HG02798 (cell line): Measurements from ENCODE around the gene ADAM33.

ENCODE experiments used
- ATAC-seq: cut with Tn5 transposase; IDR thresholded peaks from one replicate; pipeline ENCODE4 v1.9.1; 2021; ENCODE audit warnings: mild to moderate bottlenecking; ENCODE audit not compliant: unreplicated experiment, poor library complexity

ADAM33 gene, protein sequence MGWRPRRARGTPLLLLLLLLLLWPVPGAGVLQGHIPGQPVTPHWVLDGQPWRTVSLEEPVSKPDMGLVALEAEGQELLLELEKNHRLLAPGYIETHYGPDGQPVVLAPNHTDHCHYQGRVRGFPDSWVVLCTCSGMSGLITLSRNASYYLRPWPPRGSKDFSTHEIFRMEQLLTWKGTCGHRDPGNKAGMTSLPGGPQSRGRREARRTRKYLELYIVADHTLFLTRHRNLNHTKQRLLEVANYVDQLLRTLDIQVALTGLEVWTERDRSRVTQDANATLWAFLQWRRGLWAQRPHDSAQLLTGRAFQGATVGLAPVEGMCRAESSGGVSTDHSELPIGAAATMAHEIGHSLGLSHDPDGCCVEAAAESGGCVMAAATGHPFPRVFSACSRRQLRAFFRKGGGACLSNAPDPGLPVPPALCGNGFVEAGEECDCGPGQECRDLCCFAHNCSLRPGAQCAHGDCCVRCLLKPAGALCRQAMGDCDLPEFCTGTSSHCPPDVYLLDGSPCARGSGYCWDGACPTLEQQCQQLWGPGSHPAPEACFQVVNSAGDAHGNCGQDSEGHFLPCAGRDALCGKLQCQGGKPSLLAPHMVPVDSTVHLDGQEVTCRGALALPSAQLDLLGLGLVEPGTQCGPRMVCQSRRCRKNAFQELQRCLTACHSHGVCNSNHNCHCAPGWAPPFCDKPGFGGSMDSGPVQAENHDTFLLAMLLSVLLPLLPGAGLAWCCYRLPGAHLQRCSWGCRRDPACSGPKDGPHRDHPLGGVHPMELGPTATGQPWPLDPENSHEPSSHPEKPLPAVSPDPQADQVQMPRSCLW

DNA sequence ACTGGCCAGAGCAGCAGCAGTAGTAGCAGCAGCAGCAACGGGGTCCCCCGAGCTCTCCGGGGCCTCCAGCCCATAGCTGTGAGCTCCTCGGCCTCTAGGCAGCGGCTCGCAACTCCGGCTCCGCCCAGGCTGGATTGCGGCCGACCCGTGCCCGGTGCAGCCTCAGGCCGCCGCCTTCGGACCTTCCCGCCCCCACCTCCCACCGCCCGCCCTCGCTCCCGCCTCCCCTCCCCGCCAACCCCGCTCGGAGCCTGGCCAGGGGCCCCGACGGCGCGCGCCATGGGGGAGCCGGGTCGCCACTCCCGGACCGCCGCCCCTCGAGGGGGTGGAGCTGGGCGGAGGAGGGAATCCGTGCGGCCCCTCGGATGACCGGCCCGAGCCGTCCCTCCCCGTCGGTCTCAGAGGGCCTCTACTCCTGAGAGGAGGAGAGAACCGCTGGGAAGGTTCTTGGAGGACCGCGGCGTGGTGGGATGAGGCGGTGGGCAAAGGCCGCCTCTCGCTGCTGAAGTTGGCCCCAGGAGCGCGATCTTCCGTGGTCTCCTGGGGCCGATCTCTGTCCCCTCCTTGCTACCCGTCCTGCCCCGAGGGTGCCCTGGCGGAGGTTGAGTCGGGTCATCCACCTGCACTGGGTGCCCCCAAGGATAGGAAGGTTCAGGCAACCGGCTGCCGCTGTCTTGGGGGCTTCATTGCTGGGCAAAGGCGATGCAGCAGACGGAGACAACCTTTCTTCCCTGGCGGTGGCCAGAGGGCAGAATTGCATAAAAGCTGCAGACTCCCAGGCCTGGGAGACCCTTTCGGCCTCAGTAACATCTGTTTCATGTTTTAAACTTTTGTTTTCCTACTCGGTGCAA is at the start of gene ADAM33:
Gene ADAM33, minus strand, starts transcription at position 80 of the 851 bp plus-strand sequence. Its CDS starts 6 bp downstream, at position 74.
- no peak for ATAC-seq

DNA sequence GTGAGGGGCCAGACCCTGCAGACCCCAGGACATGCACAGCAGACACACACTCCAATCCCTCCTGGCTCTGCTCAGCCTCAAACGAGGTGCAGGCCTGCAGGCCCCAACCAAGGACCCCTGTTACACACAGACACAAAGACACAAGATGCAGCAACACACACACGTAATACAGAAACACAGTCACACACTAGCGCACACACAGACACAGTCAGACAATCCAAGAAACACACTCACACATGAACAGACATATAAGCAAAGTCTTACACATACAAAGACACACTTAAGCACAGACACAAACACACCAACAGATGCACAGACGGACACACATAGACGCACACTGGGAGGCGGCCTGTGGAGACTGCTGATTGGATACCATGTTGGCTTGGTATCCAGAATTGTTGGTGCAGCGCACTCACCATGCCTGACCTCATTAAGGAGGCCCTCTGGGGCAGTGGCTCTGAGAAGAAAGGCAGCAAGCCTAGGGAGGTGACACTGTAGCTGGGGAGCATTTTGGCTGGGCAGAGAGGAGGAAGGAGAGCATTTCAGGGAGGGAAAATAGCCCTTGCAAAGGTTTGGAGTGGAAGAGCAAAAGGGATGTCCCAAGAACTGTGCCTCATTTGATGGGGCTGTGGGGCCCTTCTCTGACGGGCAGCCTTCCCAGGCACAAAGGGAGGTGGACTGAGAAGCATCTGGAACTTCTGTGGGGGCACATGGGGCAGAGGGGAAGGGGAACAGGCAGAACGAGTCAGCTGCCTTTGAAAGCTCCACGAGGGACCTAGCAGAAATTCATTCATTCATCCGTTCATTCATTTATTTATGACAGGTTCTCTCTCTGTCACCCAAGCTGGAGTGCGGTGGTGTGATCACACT is 49.2 kb upstream of the ADAM33 start:
- ATAC-seq: no peak

DNA sequence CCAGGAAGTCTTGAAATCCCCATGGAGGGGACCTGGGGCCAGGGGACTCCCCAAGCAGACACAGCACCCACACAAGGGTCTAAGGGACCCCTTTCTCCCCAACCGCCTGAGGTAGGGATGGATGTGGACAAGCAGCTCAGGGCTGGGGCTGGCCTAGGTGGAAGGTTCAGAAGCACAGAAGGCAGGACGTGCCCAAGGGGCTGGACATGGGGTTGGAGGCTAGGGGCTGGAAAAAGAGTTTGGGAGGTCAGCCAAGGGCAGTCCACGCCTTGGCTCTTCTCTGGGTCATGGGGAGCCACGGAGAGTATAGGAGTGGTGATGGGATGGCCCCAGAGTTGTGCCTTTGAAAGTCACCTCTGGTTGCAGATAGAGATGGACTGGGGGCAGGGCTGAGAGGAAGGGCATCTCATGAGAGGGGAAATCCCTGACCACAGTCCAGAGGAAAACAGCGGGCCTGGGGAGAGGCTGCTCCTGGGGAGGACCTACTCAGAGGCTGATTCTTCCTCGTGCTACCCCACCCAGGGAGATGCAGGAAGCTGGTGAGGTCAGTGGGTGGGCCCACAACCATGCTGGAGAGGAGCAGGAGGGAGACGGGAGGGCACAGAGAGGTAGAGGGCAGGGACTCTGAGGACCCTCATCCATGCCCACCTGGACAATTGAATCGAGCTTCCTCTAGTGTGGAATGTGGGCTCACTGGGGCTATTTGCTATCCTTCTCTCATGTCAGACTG is 48.2 kb upstream of the ADAM33 start:
- no peak for ATAC-seq

DNA sequence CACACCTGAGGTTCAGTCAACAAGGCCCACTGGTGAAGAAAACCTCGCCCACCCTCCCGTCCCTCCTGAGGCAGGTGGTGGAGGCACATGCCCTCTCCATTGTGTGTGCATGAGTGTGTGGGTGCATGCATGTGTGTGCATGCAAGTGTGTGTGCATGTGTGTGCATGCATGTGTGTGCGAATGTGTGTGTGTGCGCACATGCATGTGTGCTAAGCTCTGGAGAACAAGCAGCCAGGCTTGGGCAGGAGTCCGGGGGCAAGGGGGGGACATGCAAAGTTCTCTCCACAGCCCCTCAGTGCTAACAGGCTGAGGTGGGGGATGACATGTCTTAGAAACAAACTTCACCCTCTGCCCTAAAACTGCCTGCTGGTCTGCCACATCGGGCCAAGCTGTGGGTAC is 47.6 kb upstream of the ADAM33 start:
- no peak for ATAC-seq

DNA sequence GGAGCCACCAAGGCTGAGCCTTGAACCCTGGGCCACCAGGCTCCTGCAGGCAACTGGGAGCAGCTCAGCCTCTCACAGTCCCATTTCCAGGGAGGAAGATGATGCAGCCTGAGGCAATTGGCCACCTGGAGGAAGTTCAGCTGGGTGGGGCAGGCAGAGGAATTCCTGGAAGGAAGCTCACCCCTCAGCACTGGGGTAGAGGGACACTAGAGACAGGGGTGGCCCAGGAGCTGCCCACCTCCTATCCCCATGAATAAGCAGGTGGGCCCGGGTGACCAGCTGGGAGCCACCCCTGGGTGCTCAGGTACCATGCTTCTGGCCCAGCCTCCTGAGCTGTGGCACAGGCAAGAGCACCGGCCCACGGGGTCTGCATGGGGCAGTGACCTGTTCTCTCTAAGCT is 47.1 kb upstream of the ADAM33 start:
- ATAC-seq: no peak

DNA sequence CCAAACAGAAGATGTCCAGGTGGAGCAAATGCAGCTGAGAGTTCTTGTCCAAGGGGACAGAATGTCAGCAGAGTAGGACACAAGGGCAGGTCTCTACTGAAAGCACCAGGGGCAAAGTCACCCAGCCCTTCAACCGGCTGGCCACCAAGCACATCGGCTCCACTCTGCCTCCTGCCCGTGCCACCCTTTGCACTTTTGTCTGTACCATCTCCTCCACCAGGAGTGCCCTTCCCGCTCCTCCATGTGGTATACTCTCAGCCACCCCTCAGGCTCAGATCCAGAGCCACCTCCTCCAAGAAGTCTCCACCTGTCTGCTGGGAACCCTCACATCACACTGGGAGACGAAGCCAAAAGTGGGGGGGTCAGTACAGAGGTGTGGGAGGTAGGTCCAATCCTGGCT is 46.5 kb upstream of the ADAM33 start:
- no peak for ATAC-seq

DNA sequence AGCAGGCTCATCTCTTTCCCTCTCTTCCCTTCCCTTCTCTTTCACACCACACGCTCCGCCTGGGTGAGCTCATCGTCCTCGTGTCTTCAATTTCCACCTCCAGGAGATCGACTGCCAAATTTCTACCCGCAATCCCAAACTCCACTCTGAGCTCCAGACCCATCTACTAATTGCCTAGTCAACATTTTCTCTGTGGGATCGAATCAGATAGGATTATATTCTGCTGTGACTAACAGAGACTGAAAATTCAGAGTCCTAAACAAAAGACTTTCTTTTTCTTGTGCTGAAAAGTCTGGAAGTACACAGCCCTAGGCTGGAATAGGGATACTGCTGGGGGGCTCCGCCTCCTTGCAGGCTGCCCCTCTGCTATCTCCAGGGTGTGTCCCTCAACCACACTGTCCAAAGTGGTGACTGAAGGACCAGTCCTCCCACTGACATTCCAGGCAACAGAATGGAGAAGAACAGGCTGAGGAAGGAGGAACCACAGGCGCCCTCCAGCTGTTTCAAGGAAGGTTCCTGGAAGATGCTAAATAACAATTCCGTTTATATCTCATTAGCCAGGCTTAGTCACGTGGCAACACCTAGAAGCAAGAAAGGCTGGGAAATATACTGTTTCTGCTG is 45.7 kb upstream of the ADAM33 start:
- no peak for ATAC-seq

DNA sequence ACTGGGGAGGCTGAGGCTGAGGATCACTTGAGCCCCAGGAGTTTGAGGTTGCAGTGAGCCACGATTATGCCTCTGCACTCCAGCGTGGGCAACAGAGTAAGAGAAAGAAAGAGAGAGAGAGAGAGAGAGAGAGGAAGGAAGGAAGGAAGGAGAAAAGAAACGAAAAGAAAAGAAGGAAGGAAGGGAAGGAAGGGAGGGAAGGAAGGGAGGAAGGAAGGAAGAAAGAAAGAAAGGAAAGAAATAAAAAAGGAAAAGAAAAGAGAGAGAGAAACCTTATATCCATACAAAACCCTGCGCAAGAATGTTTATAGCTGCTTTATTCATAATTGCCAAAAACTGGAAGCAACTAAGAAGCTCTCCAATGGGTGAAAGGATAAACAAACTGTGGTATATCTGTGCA is 42.5 kb upstream of the ADAM33 start:
- ATAC-seq: no peak

DNA sequence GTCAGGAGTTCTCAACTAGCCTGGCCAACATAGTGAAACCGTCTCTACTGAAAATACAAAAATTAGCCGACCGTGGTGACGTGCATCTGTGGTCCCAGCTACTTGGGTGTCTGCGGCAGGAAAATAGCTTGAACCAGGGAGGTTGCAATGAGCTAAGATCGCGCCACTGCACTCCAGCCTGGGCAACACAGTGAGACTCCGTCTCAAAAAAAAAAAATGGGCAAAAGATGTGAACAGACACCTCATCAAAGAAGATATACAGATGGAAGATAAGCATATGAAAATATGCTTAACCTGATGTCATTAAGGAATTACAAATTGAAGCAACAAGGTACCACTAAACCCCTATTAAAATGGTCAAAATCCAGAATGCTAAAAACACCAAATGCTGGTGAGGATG is 41.5 kb upstream of the ADAM33 start:
- ATAC-seq: no peak

DNA sequence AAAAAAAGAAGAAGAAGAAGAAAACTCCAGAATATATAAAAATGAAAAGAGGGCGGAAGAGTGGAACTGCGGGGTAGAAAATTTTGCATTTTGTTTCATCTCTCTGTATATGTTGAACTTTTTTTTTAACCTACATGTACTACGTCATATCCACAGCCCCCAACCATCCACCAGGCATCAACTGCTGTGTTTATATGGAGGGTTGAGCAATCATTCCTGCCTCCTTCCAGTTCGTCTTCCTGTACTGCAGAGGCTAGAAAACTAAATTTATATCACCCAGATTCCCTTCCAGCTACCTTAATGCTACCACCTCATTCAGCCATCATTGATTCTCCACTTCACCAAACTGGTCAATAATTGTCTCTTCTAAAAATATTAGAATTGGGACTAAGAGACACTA is 40.1 kb upstream of the ADAM33 start:
- ATAC-seq: no peak

DNA sequence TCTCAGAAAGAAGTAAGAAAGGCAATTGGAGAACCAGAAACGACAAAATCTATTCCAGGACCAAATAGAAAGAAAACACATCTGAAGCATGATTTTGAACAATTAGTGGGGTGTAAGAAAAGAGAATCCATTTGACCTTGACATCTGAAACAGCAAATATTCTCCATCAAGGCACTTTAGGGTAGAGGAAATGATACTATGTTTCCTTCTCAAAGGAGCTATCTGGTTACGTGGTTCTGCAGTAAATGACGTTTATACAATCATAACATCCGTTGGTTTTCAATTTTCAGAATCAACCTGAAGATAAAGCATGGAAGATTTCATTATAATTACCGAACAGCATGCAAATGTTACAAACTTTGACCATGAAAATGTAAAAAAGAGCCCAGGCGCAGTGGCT is 38.8 kb upstream of the ADAM33 start:
- no peak for ATAC-seq

DNA sequence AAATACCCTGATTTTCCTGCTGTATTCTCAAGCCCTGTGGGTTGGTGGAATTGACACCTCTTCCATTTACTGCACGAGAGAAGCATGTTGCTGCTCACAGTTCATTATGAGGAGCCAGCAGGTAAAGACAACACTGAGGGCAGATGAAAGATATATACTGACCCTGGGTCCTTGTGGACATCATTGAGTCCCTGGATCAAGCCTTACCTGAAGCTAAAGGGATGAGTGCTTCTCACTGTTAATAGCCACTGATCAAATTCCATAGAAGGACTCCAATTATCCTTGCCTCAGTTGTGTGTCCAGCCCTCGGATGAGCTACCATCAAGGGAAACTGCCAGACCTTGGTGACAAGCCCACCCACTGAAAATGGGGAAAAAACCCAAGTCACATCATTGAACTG is 38.3 kb upstream of the ADAM33 start:
- no peak for ATAC-seq

DNA sequence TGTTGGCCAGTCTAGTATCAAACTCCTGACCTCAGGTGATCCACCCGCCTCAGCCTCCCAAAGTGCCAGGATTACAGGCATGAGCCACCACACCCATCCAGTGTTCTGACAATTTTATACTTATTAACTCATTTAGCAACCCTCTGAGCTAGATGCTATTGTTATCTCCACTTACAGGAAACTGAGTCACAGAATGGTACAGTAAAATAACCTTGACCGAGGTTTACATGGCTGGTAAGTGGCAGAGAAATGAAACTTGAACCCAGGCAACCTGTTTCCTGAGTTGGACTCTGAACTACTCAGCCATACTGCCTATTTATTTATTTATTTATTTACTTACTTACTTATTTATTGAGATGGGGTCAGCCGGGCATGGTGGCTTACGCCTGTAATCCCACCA is 37.2 kb upstream of the ADAM33 start:
- ATAC-seq: no peak

DNA sequence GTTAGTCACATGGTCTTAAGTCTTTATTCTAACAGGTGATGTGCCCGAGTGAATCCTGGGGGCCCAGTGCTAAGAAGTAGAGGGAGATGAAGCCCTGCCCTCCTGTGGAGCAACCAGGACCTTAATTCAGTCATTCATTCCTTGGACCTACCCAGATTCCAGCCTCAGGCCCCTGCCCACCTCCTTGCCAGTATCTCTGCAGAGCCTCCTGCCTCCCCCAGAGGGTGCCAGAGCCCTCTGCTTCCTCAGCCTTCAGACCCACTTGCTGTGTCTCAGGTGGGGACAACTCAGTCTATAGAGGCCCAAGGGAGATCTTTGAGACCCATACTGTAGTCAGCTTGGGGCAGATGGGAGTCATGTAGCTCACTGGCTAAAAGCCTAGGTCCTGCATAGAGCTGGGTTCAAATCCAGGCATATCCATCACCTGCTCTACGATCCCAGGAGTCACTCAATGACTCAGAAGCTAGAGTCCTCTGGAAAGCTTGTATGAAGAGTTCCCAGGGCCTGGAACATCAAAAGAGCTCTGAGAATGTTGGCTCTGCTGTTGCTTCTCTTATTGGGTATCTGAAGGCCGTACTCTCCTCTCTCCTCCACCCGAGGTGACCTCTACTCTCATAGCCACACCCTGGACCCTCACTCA is 34.5 kb upstream of the ADAM33 start:
- ATAC-seq: no peak

DNA sequence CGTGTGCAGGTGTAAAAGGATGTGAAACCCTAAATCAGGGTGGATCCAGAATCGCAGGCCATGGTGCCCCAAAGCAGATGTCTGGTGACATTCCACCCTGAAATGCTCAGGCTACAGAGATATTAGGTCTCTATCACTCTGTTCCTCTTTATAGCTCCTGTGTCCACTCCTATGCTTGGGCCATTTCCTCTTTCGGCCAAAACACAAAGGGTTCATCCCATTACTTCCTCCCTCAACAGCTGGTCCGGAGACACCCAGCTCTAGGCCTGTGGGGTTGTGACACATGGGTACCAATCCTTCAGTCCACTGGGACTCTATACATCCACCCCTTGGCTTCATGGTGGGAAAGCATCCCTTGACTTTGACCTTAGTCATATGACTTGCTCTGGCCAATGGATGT is 32.3 kb upstream of the ADAM33 start:
- ATAC-seq: no peak

DNA sequence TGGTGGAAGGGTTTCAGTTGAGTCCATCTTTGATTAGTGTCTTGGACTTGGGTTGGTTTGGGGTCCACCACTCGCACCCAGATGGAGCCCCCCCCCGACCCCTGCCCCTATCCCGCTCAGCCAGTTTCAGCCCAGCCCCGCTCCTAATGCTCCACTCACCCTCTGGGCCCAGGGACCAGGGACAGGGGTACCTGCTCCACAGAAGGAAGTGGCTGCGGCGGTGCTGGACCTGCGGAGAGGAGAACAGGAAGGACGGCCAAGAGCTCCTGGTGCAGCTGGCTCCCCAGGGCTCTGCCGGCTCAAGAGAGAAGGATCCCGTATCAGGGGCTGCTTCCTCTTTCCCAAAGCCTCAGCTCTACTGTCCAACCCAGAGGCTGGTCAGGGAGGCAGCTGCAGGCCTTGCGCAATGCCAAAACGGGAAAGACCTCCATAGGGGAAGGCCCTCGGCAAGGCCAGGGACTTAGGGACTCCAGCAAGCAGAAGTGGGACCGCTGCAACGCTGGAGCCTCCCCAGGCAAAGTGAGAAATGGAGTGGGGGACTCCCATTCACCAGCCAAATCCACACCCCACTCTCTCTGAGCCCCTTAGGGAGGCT is 30.6 kb upstream of the ADAM33 start, which contains the start of gene SIGLEC1:
Gene SIGLEC1, minus strand, starts transcription at position 322 of the 595 bp plus-strand sequence. CDS start 5,472 bp downstream, outside the sequence.
- no peak for ATAC-seq

DNA sequence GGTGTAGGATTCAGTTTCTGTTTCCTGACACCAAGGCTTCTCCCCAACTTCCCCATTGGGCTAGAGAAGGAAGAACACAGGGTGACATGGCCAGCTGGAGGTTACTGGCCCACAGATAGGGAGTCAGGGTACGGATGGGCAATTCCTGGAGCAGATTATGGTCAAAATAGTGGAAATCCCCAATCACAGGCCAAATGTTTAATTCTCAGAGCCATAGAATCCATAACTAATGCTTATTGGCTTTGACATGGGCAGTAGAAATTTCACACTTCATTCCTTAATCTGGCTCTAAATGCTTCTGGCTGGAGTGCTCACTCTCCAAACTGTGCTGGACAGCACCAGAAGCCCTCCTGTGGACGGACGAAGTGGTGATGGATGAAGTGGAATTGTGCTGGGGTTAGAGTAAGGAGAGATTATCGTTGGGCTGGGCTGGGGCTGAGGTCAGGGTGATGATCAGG is 29.7 kb upstream of the ADAM33 start:
- ATAC-seq: no peak
